ENCODE measurements around the gene UBC. TPM values are rescaled to one million over a fixed set of nuclear protein-coding genes. Genes with fewer than 3 reads are reported as not detected.

Gene UBC
- total and polyA plus RNA-seq, 9 of the 15 experiments (the other 6 are each of a cell fraction or from before 2014, with no cell fraction given) = 533 to 1,153 (median 813) TPM

GRCh38 chr12:124861898-124862676, 52.4 kb downstream of the UBC start:
- intact Hi-C loops (cut with micrococcal nuclease) = loop anchor here (2.0 kb wide), 2 partner anchors 23 to 45 kb away; no protein-coding TSS in a partner anchor
- no peak for DNase-seq (ENCODE audit: extremely low read depth in 1 of 4, low spot score in 3 of 4)
- peak overlapping the region; percentile 80 for H3K4me3 ChIP-seq
- TF ChIP-seq CEBPG (CRISPR knock-in tag; IDR thresholded peaks at IDR 0.05) (peak; percentile 60; the same call in 1 of the 2 replicates), CEBPG (tag; conservative IDR thresholded peaks at IDR 0.05 in 1 of 2, IDR thresholded peaks at IDR 0.05 in 1 of 2) (no peak), ZNF24 (IDR thresholded peaks at IDR 0.05) (peak; percentile 95), HDAC1 (IDR thresholded peaks at IDR 0.05) (0 out of 4 replicates have a peak, but pooled peaks of 1 of the 2 experiments have one; percentile 18), ZNF143 (CRISPR knock-in tag; IDR thresholded peaks at IDR 0.05) (0 out of 2 replicates have a peak, but pooled peaks have one; percentile 9), AFF1 (IDR thresholded peaks at IDR 0.05; ENCODE audit: low read depth in 1 of 2, partially characterized antibody in 2 of 2) (no peak), KDM1A (IDR thresholded peaks at IDR 0.05) (0 out of 4 replicates have a peak, but pooled peaks of 1 of the 2 experiments have one; percentile 2), TBP (optimal IDR thresholded peaks at IDR 0.05; ENCODE audit: low read depth, low read length) (peak; percentile 7)

More at GRCh38 chr12:124861898-124862676, 52.4 kb downstream of the UBC start:
- Histone ChIP-seq H3K27ac (ENCODE audit: extremely low read depth, low read depth, low read length) (peak overlapping the region; percentile 73; the same call in 2 of the 3 replicates), H3K4me1 (replicated peaks in 1 of 2; ENCODE audit: control insufficient read depth in 2 of 2, insufficient read depth in 2 of 2, low read length in 2 of 2) (peaks cover 35 to 48% of the 10 kb centered on the region in 2 experiments), H3K9me3 (replicated peaks; ENCODE audit: control insufficient read depth, insufficient read depth, low read depth, low read length) (no peaks in the 10 kb centered on the region), H3K79me2 (ENCODE audit: control insufficient read depth, insufficient read depth, low read length) (peaks cover 63% of the 10 kb centered on the region), H3K4me2 (ENCODE audit: insufficient read depth, low read length) (peak overlapping the region; percentile 96), H3K27me3 (ENCODE audit: control insufficient read depth in 2 of 2, insufficient read depth in 2 of 2, low read length in 2 of 2) (no peaks in the 10 kb centered on the region), H2AFZ (ENCODE audit: low read depth, low read length) (no peak overlapping the region), H3K9me1 (ENCODE audit: control insufficient read depth, insufficient read depth, low read length) (peaks cover 3% of the 10 kb centered on the region), H3K36me3 (ENCODE audit: control insufficient read depth, insufficient read depth, low read length) (peaks cover 48% of the 10 kb centered on the region), H3K9ac (ENCODE audit: insufficient read depth in 1 of 2, low read depth in 2 of 2, low read length in 2 of 2) (peak overlapping the region; percentile 77 to 98; a peak in 3 of 4 replicates), H4K20me1 (replicated peaks; ENCODE audit: control insufficient read depth, insufficient read depth, low read length) (peaks cover 20% of the 10 kb centered on the region)
- FAIRE-seq (peak; percentile 6), ATAC-seq (no peak)
- in situ Hi-C loops (cut with MboI) = no loop called here
- WGBS (ENCODE audit: insufficient coverage, low coverage, missing lambda C conversion rate) = 16% methylated on average over 8 of the region's 8 CpGs
- TSS peak; percentile 42 for BruUV-seq (replicated peaks)
- ChIA-PET CTCF (ENCODE audit: low intra/inter-chr PET ratio) (no interaction called here), POLR2A (interaction anchor here (0.6 to 2.5 kb wide), 10 partner anchors 10 to 56 kb away, joined by 3 to 10 read pairs (median 4); partner anchors contain the start of gene UBC)

Data from K562 (cell line).